Measurements from ENCODE around the gene GAGE12C. TPM values are rescaled to one million over a fixed set of nuclear protein-coding genes. Genes with fewer than 3 reads are reported as not detected.
"Not testable (repeated sequence)": the region's sequence is repeated elsewhere in the genome, so short reads cannot be mapped to it uniquely, and the experiment has no call there.

Gene GAGE12C
- not detected for total RNA-seq
- long read RNA-seq = 0 reads

DNA sequence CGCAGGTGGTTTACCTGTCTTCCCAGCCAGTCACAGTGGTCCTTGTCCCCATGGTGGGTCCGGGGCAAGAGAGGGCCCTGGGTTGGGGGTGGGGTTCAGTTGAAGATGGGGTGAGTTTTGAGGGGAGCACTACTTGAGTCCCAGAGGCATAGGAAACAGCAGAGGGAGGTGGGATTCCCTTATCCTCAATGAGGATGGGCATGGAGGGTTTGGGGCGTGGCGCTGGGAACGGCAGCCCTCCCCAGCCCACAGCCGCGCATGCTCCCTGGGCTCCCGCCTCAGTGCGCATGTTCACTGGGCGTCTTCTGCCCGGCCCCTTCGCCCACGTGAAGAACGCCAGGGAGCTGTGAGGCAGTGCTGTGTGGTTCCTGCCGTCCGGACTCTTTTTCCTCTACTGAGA, at the start of gene GAGE12C:
TSS of gene GAGE12C (plus strand) at position 301 of the 400 bp plus-strand sequence. CDS start 1,155 bp downstream, outside the sequence.
- H3K4me3 ChIP-seq; H3K4me1 ChIP-seq; H3K36me3 ChIP-seq; H3K9me3 ChIP-seq; intact Hi-C loops (cut with DNase I); H3K27ac ChIP-seq; ATAC-seq; DNase-seq; H3K27me3 ChIP-seq: not testable (repeated sequence)

DNA sequence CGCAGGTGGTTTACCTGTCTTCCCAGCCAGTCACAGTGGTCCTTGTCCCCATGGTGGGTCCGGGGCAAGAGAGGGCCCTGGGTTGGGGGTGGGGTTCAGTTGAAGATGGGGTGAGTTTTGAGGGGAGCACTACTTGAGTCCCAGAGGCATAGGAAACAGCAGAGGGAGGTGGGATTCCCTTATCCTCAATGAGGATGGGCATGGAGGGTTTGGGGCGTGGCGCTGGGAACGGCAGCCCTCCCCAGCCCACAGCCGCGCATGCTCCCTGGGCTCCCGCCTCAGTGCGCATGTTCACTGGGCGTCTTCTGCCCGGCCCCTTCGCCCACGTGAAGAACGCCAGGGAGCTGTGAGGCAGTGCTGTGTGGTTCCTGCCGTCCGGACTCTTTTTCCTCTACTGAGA, 9.5 kb downstream of the GAGE12C start, which contains the start of gene GAGE12D:
TSS of gene GAGE12D (plus strand) at position 301 of the 400 bp plus-strand sequence. CDS start 1,155 bp downstream, outside the sequence.
- H3K4me3 ChIP-seq; DNase-seq; ATAC-seq; H3K4me1 ChIP-seq; H3K9me3 ChIP-seq; intact Hi-C loops (cut with DNase I); H3K27ac ChIP-seq; H3K36me3 ChIP-seq; H3K27me3 ChIP-seq: not testable (repeated sequence)

GRCh38 chrX:49550989-49551388, 19.0 kb downstream of the GAGE12C start, which contains the start of gene GAGE12E:
Gene GAGE12E (plus strand): TSS chrX:49551289. CDS start chrX:49552444, 1,155 bp downstream.
- H3K27me3 ChIP-seq; DNase-seq; ATAC-seq; H3K36me3 ChIP-seq; H3K27ac ChIP-seq; H3K4me3 ChIP-seq; H3K9me3 ChIP-seq; intact Hi-C loops (cut with DNase I); H3K4me1 ChIP-seq: not testable (repeated sequence)

GRCh38 chrX:49560542-49560941, 28.6 kb downstream of the GAGE12C start, which contains the start of gene GAGE12F:
Gene GAGE12F (plus strand): TSS chrX:49560842. CDS start chrX:49561997, 1,155 bp downstream.
- H3K36me3 ChIP-seq; H3K27me3 ChIP-seq; ATAC-seq; H3K4me1 ChIP-seq; H3K4me3 ChIP-seq; DNase-seq; H3K27ac ChIP-seq; H3K9me3 ChIP-seq; intact Hi-C loops (cut with DNase I): not testable (repeated sequence)

DNA sequence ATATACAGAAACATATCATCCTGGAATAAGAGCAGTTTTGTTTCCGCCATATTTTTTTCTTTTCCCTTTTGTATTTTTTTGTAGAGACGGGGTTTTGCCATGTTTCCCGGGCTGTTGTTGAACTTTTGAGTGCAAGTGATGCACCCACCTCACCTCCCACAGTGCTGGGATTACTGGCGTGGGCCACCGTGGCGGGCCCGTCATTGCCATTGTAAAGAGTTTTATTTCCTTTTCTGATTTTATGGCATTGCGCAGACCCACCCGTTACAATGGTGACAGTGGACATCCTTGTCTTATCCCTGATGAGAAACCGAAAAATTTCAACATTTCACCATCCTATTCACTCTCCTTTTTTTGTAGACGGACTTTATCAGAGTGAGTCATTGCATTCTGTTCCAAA, 36.8 kb downstream of the GAGE12C start:
- H3K27ac ChIP-seq = not testable (repeated sequence)

GRCh38 chrX:49569152-49569551, 37.2 kb downstream of the GAGE12C start:
- H3K4me3 ChIP-seq; DNase-seq; H3K27me3 ChIP-seq; H3K4me1 ChIP-seq; H3K36me3 ChIP-seq; H3K9me3 ChIP-seq; intact Hi-C loops (cut with DNase I); H3K27ac ChIP-seq; ATAC-seq: not testable (repeated sequence)

More for the DNA sequence above, 36.8 kb downstream of the GAGE12C start:
- H3K4me1 ChIP-seq; H3K4me3 ChIP-seq; H3K9me3 ChIP-seq; ATAC-seq; H3K27me3 ChIP-seq; intact Hi-C loops (cut with DNase I); H3K36me3 ChIP-seq: not testable (repeated sequence)
- peak; percentile 23 for DNase-seq

- H3K27ac ChIP-seq; ATAC-seq; DNase-seq; H3K27me3 ChIP-seq; H3K9me3 ChIP-seq; intact Hi-C loops (cut with DNase I); H3K36me3 ChIP-seq; H3K4me1 ChIP-seq; H3K4me3 ChIP-seq: not testable (repeated sequence)
Measured at GRCh38 chrX:49570100-49570499, 38.1 kb downstream of the GAGE12C start, which contains the start of gene GAGE12G. Gene GAGE12G (plus strand): TSS chrX:49570400. CDS start chrX:49571555, 1,155 bp downstream.

GRCh38 chrX:49579649-49580048, 47.7 kb downstream of the GAGE12C start, which contains the start of gene GAGE12H:
Gene GAGE12H (plus strand): TSS chrX:49579949. CDS start chrX:49581104, 1,155 bp downstream.
- ATAC-seq; H3K27ac ChIP-seq; intact Hi-C loops (cut with DNase I): not testable (repeated sequence)

More at GRCh38 chrX:49579649-49580048, 47.7 kb downstream of the GAGE12C start, which contains the start of gene GAGE12H:
- H3K27me3 ChIP-seq, DNase-seq, H3K9me3 ChIP-seq, H3K36me3 ChIP-seq, H3K4me1 ChIP-seq, H3K4me3 ChIP-seq: not testable (repeated sequence)

Other genes starting within 250 kb of the GAGE12C start
- gene GAGE10, start 228.5 kb upstream of the GAGE12C start, total RNA-seq = not detected
- gene GAGE12J, start 210.1 kb upstream of the GAGE12C start, total RNA-seq = not detected
- not detected for gene GAGE13, start 200.6 kb upstream of the GAGE12C start, total RNA-seq
- not detected for gene GAGE12D, start 9.6 kb downstream of the GAGE12C start, total RNA-seq
- not detected for gene GAGE12E, start 19.1 kb downstream of the GAGE12C start, total RNA-seq
- gene GAGE12F, start 28.7 kb downstream of the GAGE12C start, total RNA-seq = not detected
- not detected for gene GAGE12G, start 38.2 kb downstream of the GAGE12C start, total RNA-seq
- gene GAGE12H, start 47.8 kb downstream of the GAGE12C start, total RNA-seq = not detected
- gene GAGE2A, start 57.3 kb downstream of the GAGE12C start, total RNA-seq = not detected
- not detected for gene GAGE1, start 66.8 kb downstream of the GAGE12C start, total RNA-seq
- not detected for gene PAGE1, start 163.8 kb downstream of the GAGE12C start, total RNA-seq